Measurements from ENCODE around the gene LAMA3. TPM values are rescaled to one million over a fixed set of nuclear protein-coding genes. Genes with fewer than 3 reads are reported as not detected.

The LAMA3 gene
- polyA plus RNA-seq, 1 of the 3 experiments (the other 2 are of a cell fraction) = 3.5 TPM

DNA sequence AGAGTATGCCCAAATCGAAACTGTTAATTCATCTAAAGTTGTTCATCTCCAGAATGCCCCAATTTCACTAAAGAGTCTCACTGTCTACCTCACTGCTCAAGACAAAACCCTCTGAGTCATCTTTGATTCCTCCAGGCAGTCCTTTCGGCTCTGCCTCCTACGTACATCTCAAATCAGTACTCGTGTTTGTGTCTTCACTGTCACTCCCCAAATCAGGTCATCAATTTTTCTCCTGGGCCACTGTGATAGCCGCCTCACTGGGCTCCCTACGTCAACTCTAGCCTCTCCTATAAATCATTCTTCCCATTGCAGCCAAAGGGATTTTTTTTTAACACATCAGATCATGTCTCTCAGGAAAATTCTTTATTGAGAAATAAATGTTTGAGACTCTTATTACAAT lies 283.2 kb downstream of the LAMA3 start:
- ChIA-PET POLR2A (no interaction called here), CTCF (interaction anchor here (1.4 kb wide), 1 partner anchor 20 kb away, joined by 3 read pairs; no protein-coding TSS in a partner anchor)
- Histone ChIP-seq H3K4me2 (no peak overlapping the region), H3F3A (replicated peaks; ENCODE audit: insufficient read depth) (no peaks in the 10 kb centered on the region), H3K36me3 (replicated peaks in 1 of 2; ENCODE audit: control insufficient read depth in 1 of 2, insufficient read depth in 2 of 2, low read length in 1 of 2) (no peaks in the 10 kb centered on the region), H3K27ac (ENCODE audit: low read depth in 2 of 2, low read length in 1 of 2) (no peak overlapping the region), H2AFZ (ENCODE audit: low read depth) (no peak overlapping the region), H3K4me3 (ENCODE audit: low read depth in 2 of 2, low read length in 1 of 2) (no peak overlapping the region), H3K79me2 (ENCODE audit: insufficient read depth) (no peaks in the 10 kb centered on the region), H3K9me2 (no peaks in the 10 kb centered on the region), H3K4me1 (ENCODE audit: control insufficient read depth in 1 of 2, insufficient read depth in 2 of 2, low read depth in 1 of 2, low read length in 1 of 2) (no peaks in the 10 kb centered on the region), H3K9me3 (no peaks in the 10 kb centered on the region; the same call in 1 of the 2 replicates), H3K27me3 (ENCODE audit: insufficient read depth) (no peaks in the 10 kb centered on the region), H3K9ac (no peak overlapping the region), H4K20me1 (ENCODE audit: insufficient read depth) (no peaks in the 10 kb centered on the region)
- TF ChIP-seq JUND (IDR thresholded peaks at IDR 0.05) (no peak), TAF1 (IDR thresholded peaks at IDR 0.05; ENCODE audit: borderline replicate concordance, low read depth, low read length) (no peak), POLR2AphosphoS5 (IDR thresholded peaks at IDR 0.05; ENCODE audit: low read depth, low read length) (no peak), SIN3A (IDR thresholded peaks at IDR 0.05; ENCODE audit: borderline replicate concordance, low read depth, low read length) (no peak), MEF2A (IDR thresholded peaks at IDR 0.05; ENCODE audit: borderline replicate concordance, low read depth) (no peak), PBX3 (IDR thresholded peaks at IDR 0.05) (no peak), FOXM1 (IDR thresholded peaks at IDR 0.05; ENCODE audit: low read depth) (no peak), RFX5 (IDR thresholded peaks at IDR 0.05; ENCODE audit: low read length) (no peak), CHD2 (IDR thresholded peaks at IDR 0.05; ENCODE audit: low read length, partially characterized antibody) (no peak), RXRA (IDR thresholded peaks at IDR 0.05; ENCODE audit: borderline replicate concordance, low read depth) (no peak), YY1 (IDR thresholded peaks at IDR 0.05; ENCODE audit: low read depth) (no peak), FOXJ3 (CRISPR knock-in tag; IDR thresholded peaks at IDR 0.05) (no peak), ELF1 (IDR thresholded peaks at IDR 0.05) (no peak), TEAD4 (IDR thresholded peaks at IDR 0.05; ENCODE audit: borderline replicate concordance, insufficient read depth) (no peak), FOSL2 (IDR thresholded peaks at IDR 0.05; ENCODE audit: borderline replicate concordance, low read depth) (no peak)
- TF ChIP-seq, protein P1, sequence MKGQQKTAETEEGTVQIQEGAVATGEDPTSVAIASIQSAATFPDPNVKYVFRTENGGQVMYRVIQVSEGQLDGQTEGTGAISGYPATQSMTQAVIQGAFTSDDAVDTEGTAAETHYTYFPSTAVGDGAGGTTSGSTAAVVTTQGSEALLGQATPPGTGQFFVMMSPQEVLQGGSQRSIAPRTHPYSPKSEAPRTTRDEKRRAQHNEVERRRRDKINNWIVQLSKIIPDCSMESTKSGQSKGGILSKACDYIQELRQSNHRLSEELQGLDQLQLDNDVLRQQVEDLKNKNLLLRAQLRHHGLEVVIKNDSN (IDR thresholded peaks at IDR 0.05; ENCODE audit: borderline replicate concordance, low read depth) = no peak
- TF ChIP-seq, protein P2, sequence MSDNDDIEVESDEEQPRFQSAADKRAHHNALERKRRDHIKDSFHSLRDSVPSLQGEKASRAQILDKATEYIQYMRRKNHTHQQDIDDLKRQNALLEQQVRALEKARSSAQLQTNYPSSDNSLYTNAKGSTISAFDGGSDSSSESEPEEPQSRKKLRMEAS (IDR thresholded peaks at IDR 0.05; ENCODE audit: low read depth) = no peak
- TF ChIP-seq, protein P3, sequence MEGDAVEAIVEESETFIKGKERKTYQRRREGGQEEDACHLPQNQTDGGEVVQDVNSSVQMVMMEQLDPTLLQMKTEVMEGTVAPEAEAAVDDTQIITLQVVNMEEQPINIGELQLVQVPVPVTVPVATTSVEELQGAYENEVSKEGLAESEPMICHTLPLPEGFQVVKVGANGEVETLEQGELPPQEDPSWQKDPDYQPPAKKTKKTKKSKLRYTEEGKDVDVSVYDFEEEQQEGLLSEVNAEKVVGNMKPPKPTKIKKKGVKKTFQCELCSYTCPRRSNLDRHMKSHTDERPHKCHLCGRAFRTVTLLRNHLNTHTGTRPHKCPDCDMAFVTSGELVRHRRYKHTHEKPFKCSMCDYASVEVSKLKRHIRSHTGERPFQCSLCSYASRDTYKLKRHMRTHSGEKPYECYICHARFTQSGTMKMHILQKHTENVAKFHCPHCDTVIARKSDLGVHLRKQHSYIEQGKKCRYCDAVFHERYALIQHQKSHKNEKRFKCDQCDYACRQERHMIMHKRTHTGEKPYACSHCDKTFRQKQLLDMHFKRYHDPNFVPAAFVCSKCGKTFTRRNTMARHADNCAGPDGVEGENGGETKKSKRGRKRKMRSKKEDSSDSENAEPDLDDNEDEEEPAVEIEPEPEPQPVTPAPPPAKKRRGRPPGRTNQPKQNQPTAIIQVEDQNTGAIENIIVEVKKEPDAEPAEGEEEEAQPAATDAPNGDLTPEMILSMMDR (IDR thresholded peaks at IDR 0.05) = no peak
- TF ChIP-seq, protein P4, sequence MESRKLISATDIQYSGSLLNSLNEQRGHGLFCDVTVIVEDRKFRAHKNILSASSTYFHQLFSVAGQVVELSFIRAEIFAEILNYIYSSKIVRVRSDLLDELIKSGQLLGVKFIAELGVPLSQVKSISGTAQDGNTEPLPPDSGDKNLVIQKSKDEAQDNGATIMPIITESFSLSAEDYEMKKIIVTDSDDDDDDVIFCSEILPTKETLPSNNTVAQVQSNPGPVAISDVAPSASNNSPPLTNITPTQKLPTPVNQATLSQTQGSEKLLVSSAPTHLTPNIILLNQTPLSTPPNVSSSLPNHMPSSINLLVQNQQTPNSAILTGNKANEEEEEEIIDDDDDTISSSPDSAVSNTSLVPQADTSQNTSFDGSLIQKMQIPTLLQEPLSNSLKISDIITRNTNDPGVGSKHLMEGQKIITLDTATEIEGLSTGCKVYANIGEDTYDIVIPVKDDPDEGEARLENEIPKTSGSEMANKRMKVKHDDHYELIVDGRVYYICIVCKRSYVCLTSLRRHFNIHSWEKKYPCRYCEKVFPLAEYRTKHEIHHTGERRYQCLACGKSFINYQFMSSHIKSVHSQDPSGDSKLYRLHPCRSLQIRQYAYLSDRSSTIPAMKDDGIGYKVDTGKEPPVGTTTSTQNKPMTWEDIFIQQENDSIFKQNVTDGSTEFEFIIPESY (IDR thresholded peaks at IDR 0.05; ENCODE audit: borderline replicate concordance, low read depth) = no peak
- TF ChIP-seq, protein P5, sequence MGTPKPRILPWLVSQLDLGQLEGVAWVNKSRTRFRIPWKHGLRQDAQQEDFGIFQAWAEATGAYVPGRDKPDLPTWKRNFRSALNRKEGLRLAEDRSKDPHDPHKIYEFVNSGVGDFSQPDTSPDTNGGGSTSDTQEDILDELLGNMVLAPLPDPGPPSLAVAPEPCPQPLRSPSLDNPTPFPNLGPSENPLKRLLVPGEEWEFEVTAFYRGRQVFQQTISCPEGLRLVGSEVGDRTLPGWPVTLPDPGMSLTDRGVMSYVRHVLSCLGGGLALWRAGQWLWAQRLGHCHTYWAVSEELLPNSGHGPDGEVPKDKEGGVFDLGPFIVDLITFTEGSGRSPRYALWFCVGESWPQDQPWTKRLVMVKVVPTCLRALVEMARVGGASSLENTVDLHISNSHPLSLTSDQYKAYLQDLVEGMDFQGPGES (IDR thresholded peaks at IDR 0.05; ENCODE audit: low read depth, low read length) = no peak
- no peak for DNase-seq
- 80% methylated on average over 6 of the region's 6 CpGs for WGBS (ENCODE audit: low lambda C conversion rate)

All from SK-N-SH (cell line).